Measurements from ENCODE around the gene SLC7A11.

Gene SLC7A11

GRCh38 chr4:138267835-138268234 lies 25.7 kb upstream of the SLC7A11 start:
- no peak overlapping the region for H3K27ac ChIP-seq
- H3K9ac ChIP-seq, result no peak overlapping the region
- no peaks in the 10 kb centered on the region for H4K20me1 ChIP-seq (ENCODE audit: insufficient read depth)
- H2AFZ ChIP-seq (ENCODE audit: low read depth), result no peak overlapping the region
- no peaks in the 10 kb centered on the region for H3K4me1 ChIP-seq (ENCODE audit: low read depth, poor library complexity, severe bottlenecking)
- no peak overlapping the region for H3K4me2 ChIP-seq
- TF ChIP-seq CTCF (conservative IDR thresholded peaks at IDR 0.05; ENCODE audit: low read depth, low read length), result no peak
- no peak overlapping the region for H3K4me3 ChIP-seq (IDR thresholded peaks at IDR 0.05; ENCODE audit: insufficient read depth, low read depth, low read length)
- no peaks in the 10 kb centered on the region for H3K36me3 ChIP-seq (ENCODE audit: insufficient read depth)
- no peaks in the 10 kb centered on the region for H3K27me3 ChIP-seq (ENCODE audit: insufficient read depth, low read depth)
- no peaks in the 10 kb centered on the region for H3K79me2 ChIP-seq (ENCODE audit: insufficient read depth, low read depth)

DNA sequence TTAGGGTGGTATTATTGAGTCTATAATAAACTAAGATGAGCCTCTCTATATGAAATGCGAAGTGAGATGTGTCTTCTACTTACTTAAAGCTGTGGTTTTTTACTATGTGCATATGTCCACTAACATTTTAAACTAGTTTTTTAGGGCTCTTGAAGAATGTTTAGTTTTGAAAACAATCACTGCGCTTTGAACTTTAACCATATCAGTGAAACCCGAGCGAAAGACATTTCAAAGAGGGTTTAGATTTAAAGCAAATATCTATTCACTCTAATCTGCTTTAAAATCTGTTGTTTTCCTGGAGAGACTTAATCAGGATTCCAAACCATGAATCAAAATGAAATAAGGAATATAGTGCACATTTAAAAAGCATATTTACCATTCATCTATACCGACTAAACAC lies 24.8 kb upstream of the SLC7A11 start:
- no peak overlapping the region for H3K9ac ChIP-seq
- no peak overlapping the region for H2AFZ ChIP-seq (ENCODE audit: low read depth)
- no peaks in the 10 kb centered on the region for H4K20me1 ChIP-seq (ENCODE audit: insufficient read depth)
- H3K4me3 ChIP-seq (IDR thresholded peaks at IDR 0.05; ENCODE audit: insufficient read depth, low read depth, low read length), result no peak overlapping the region
- no peaks in the 10 kb centered on the region for H3K79me2 ChIP-seq (ENCODE audit: insufficient read depth, low read depth)
- H3K27me3 ChIP-seq (ENCODE audit: insufficient read depth, low read depth), result no peaks in the 10 kb centered on the region
- no peak overlapping the region for H3K4me2 ChIP-seq
- H3K27ac ChIP-seq, result no peak overlapping the region
- TF ChIP-seq CTCF (conservative IDR thresholded peaks at IDR 0.05; ENCODE audit: low read depth, low read length), result no peak
- no peaks in the 10 kb centered on the region for H3K4me1 ChIP-seq (ENCODE audit: low read depth, poor library complexity, severe bottlenecking)
- no peaks in the 10 kb centered on the region for H3K36me3 ChIP-seq (ENCODE audit: insufficient read depth)

- H3K4me2 ChIP-seq, result no peak overlapping the region
- H3K36me3 ChIP-seq (ENCODE audit: insufficient read depth), result no peaks in the 10 kb centered on the region
- no peak overlapping the region for H3K9ac ChIP-seq
- H3K4me3 ChIP-seq (IDR thresholded peaks at IDR 0.05; ENCODE audit: insufficient read depth, low read depth, low read length), result no peak overlapping the region
- TF ChIP-seq CTCF (conservative IDR thresholded peaks at IDR 0.05; ENCODE audit: low read depth, low read length), result no peak
- H3K27me3 ChIP-seq (ENCODE audit: insufficient read depth, low read depth), result no peaks in the 10 kb centered on the region
- H2AFZ ChIP-seq (ENCODE audit: low read depth), result no peak overlapping the region
- no peaks in the 10 kb centered on the region for H4K20me1 ChIP-seq (ENCODE audit: insufficient read depth)
- H3K27ac ChIP-seq, result no peak overlapping the region
- H3K4me1 ChIP-seq (ENCODE audit: low read depth, poor library complexity, severe bottlenecking), result no peaks in the 10 kb centered on the region
- H3K79me2 ChIP-seq (ENCODE audit: insufficient read depth, low read depth), result no peaks in the 10 kb centered on the region
Measured at GRCh38 chr4:138263247-138263816, 21.2 kb upstream of the SLC7A11 start.

- Histone ChIP-seq H3K79me2 (ENCODE audit: insufficient read depth, low read depth) (no peaks in the 10 kb centered on the region), H4K20me1 (ENCODE audit: insufficient read depth) (no peaks in the 10 kb centered on the region), H3K36me3 (ENCODE audit: insufficient read depth) (no peaks in the 10 kb centered on the region), H3K4me3 (IDR thresholded peaks at IDR 0.05; ENCODE audit: insufficient read depth, low read depth, low read length) (no peak overlapping the region), H3K27ac (no peak overlapping the region), H3K9ac (no peak overlapping the region), H3K4me2 (no peak overlapping the region), H3K27me3 (ENCODE audit: insufficient read depth, low read depth) (no peaks in the 10 kb centered on the region), H3K4me1 (ENCODE audit: low read depth, poor library complexity, severe bottlenecking) (no peaks in the 10 kb centered on the region), H2AFZ (ENCODE audit: low read depth) (no peak overlapping the region)
- TF ChIP-seq CTCF (conservative IDR thresholded peaks at IDR 0.05; ENCODE audit: low read depth, low read length), result no peak
Measured at GRCh38 chr4:138262469-138262868, 20.3 kb upstream of the SLC7A11 start.

Measured in KMS-11 (cell line).